GM12878 (cell line): ENCODE results near the gene RSRP1. TPM values are rescaled to one million over a fixed set of nuclear protein-coding genes. Genes with fewer than 3 reads are reported as not detected.

Experiments
- ATAC-seq: fragments of 200-7000 bp; cut with Tn5 transposase; 3 replicates; pipeline ENCODE4 v1.9.1; 2020; ENCODE audit warnings: mild to moderate bottlenecking, moderate library complexity
- BruUV-seq: library from RNA; stranded (reverse); fragments of 400-500 nt; replicated peaks from 2 replicates; lab custom pipeline; 2021; lab: Mats Ljungman, UMichigan
- CTCF ChIA-PET: fragments of 300-600 bp; sonication (Branson Sonifier 250); formaldehyde crosslinking; extraction: SDS; loops from one replicate; lab custom pipeline; 2021; ENCODE audit warnings: inconsistent platforms; lab: Yijun Ruan, JAX
- POLR2A ChIA-PET: fragments of 350-600 bp; formaldehyde crosslinking; extraction: SDS; loops from one replicate; lab custom pipeline; 2021; ENCODE audit warnings: inconsistent platforms; lab: Charles Lee
- RAD21 ChIA-PET: fragments of 300-600 bp; sonication (Branson Sonifier 250); formaldehyde crosslinking; loops from one replicate; lab custom pipeline; 2023; ENCODE audit warnings: antibody characterized with exemption; ENCODE audit not compliant: unreplicated experiment; lab: Charles Lee
- SMC1A ChIA-PET: fragments of 300-600 bp; sonication (Branson Sonifier 250); formaldehyde crosslinking; loops from one replicate; lab custom pipeline; 2023; ENCODE audit not compliant: unreplicated experiment, uncharacterized antibody; lab: Charles Lee
- DNase-seq: peaks from one replicate; pipeline ENCODE4 v3.0.0-alpha.2; 2011; ENCODE audit warnings: low read depth, low spot score
- FAIRE-seq: peaks from 3 replicates; lab custom pipeline; 2011; peaks lifted over from hg19 to GRCh38; lab: Jason Lieb, UNC
- H2AFZ ChIP-seq: 2 replicates; pipeline ENCODE4 v1.6.0; 2011; ENCODE audit warnings: low read depth, low read length, control low read depth; ENCODE audit not compliant: control insufficient read depth
- H3K27ac ChIP-seq: 2 replicates; pipeline ENCODE4 v1.5.1; 2011; ENCODE audit warnings: control low read depth; ENCODE audit not compliant: control insufficient read depth, insufficient read depth
- H3K27me3 ChIP-seq, 2 experiments: replicated peaks in 1 of 2; 2 replicates each; pipeline versions ENCODE4 v1.6.0 to v1.6.1; 2011; ENCODE audit warnings: low read length in 1 of 2; ENCODE audit not compliant: control insufficient read depth in 2 of 2, insufficient read depth in 2 of 2
- H3K36me3 ChIP-seq, 2 experiments: 2 replicates each; pipeline ENCODE4 v1.5.1; 2011; ENCODE audit warnings: low read length in 1 of 2; ENCODE audit not compliant: control insufficient read depth in 2 of 2, insufficient read depth in 2 of 2
- H3K4me1 ChIP-seq: 2 replicates; pipeline ENCODE4 v1.6.1; 2011; ENCODE audit warnings: mild to moderate bottlenecking, low read length, moderate library complexity, mixed read lengths; ENCODE audit not compliant: control insufficient read depth, insufficient read depth
- H3K4me2 ChIP-seq: 2 replicates; pipeline ENCODE4 v1.6.0; 2011; ENCODE audit warnings: control low read depth; ENCODE audit not compliant: control insufficient read depth, insufficient read depth
- H3K4me3 ChIP-seq: fragments of 200-600 bp; sonication (generic); 2 replicates; pipeline ENCODE4 v1.5.1; 2016
- H3K79me2 ChIP-seq: 2 replicates; pipeline ENCODE4 v1.6.0; 2011; ENCODE audit warnings: low read length; ENCODE audit not compliant: control insufficient read depth, insufficient read depth
- H3K9ac ChIP-seq: 2 replicates; pipeline ENCODE4 v1.8.0; 2011; ENCODE audit warnings: low read length, control low read depth, mixed read lengths; ENCODE audit not compliant: control insufficient read depth, insufficient read depth
- H3K9me3 ChIP-seq: replicated peaks from 3 replicates; pipeline ENCODE4 v1.5.1; 2011; ENCODE audit warnings: mild to moderate bottlenecking, low read length; ENCODE audit not compliant: control insufficient read depth, insufficient read depth
- H4K20me1 ChIP-seq: 2 replicates; pipeline ENCODE4 v1.6.0; 2011; ENCODE audit not compliant: control insufficient read depth, insufficient read depth
- ASH2L ChIP-seq: fragments of 300-600, 200-600 bp; sonication (generic); IDR thresholded peaks from 2 replicates; pipeline ENCODE4 v1.6.1; 2017; ENCODE audit warnings: low read depth, mild to moderate bottlenecking, borderline replicate concordance
- CTCF ChIP-seq, 3 experiments: IDR thresholded peaks in 2 of 3; conservative IDR thresholded peaks in 1 of 3; 2 replicates each; pipeline ENCODE4 v1.5.1; 2011; ENCODE audit warnings: low read depth in 3 of 3, low read length in 3 of 3, mild to moderate bottlenecking in 3 of 3, control low read depth in 2 of 3, moderate library complexity in 2 of 3, inconsistent platforms in 1 of 3, mixed read lengths in 1 of 3; ENCODE audit not compliant: control insufficient read depth in 2 of 3, insufficient read depth in 1 of 3; ENCODE audit errors: extremely low read depth in 1 of 3
- POLR2AphosphoS2 ChIP-seq: IDR thresholded peaks from 2 replicates; pipeline ENCODE4 v1.6.1; 2011; ENCODE audit warnings: low read depth, mild to moderate bottlenecking, low read length, improper control_type of control experiment, moderate library complexity
- SIN3A ChIP-seq: IDR thresholded peaks from 2 replicates; pipeline ENCODE4 v1.6.1; 2012; ENCODE audit warnings: low read depth, low read length, improper control_type of control experiment
- TCF3 ChIP-seq: IDR thresholded peaks from 2 replicates; pipeline ENCODE4 v1.6.1; 2012; ENCODE audit warnings: low read depth, mild to moderate bottlenecking, low read length, borderline replicate concordance; ENCODE audit not compliant: insufficient read depth
- YY1 ChIP-seq: IDR thresholded peaks from 2 replicates; pipeline ENCODE4 v1.6.1; 2011; ENCODE audit warnings: low read depth, mild to moderate bottlenecking, low read length
- WGBS: methylation state at CpG from one replicate; pipeline ENCODE4 v1.1.6; 2016; ENCODE audit warnings: low lambda C conversion rate; ENCODE audit not compliant: insufficient replicate concordance, insufficient coverage; ENCODE audit errors: missing lambda C conversion rate; 5-methylcytosine and 5-hydroxymethylcytosine counted together
- in situ Hi-C: fragments of 300-500 bp; cut with MboI; formaldehyde crosslinking; loops from 9 replicates; pipeline ENCODE4 v1.14.3; 2018; ENCODE audit warnings: mixed read lengths
- intact Hi-C: fragments of 100-400 bp; cut with micrococcal nuclease; formaldehyde crosslinking; loops from one replicate; pipeline ENCODE4 v1.14.2; 2022; ENCODE audit not compliant: unreplicated experiment
- polyA plus RNA-seq, 11 experiments: library from polyadenylated mRNA; depleted of rRNA in 4 of 11; unstranded in 6 of 11; stranded (reverse) in 5 of 11; fragments of >200 nt; fragmentation: Nextera tagmentation in 4 of 11; fragmentation: Illumina TruSeq in 1 of 11; extraction: Ambion mirVana in 4 of 11; extraction: Trizol in 1 of 11; gene quantifications; 1 replicate in 1 of 11; 2 replicates in 10 of 11; pipeline versions ENCODE4 v1.2.1 to v1.2.3, GENCODE V29; 2011 to 2016; ENCODE audit warnings: inconsistent platforms in 2 of 11, missing spikeins in 2 of 11, low read depth in 1 of 11
- total RNA-seq, 4 experiments: library from RNA; depleted of rRNA in 3 of 4; stranded (reverse); fragments of >200 nt in 3 of 4; fragmentation: Illumina TruSeq in 1 of 4; extraction: Trizol in 1 of 4; gene quantifications; 2 replicates each; pipeline versions ENCODE4 v1.2.1 to v1.2.3, GENCODE V29; 2013 to 2021

Gene RSRP1
- total and polyA plus RNA-seq, 10 of the 15 experiments (the other 5 are each of a cell fraction or from before 2014, with no cell fraction given): 23.5 to 128 (median 90.0) TPM

- TF ChIP-seq YY1 (no peak), POLR2AphosphoS2 (no peak)
Observed at GRCh38 chr1:25245393-25245792, 1.9 kb downstream of the RSRP1 start (continued).

- TF ChIP-seq TCF3 (no peak), ASH2L (no peak), CTCF (IDR thresholded peaks at IDR 0.05 in 2 of 3, conservative IDR thresholded peaks at IDR 0.05 in 1 of 3; ENCODE audit: control insufficient read depth in 2 of 3, extremely low read depth in 1 of 3, insufficient read depth in 1 of 3, low read depth in 3 of 3, low read length in 3 of 3) (no peak), SIN3A (no peak)
- TF ChIP-seq, all 136 proteins: peak for 0
- DNase-seq (no peak), FAIRE-seq (no peak), ATAC-seq (no peak)
- peak overlapping the region; percentile 40 for H3K4me2 ChIP-seq
- WGBS: under 1% methylated on average over 6 of the region's 6 CpGs
- H3K79me2 ChIP-seq: peaks cover 46% of the 10 kb centered on the region
- H3K4me3 ChIP-seq: peak overlapping the region; percentile 39; the same call in 1 of the 2 replicates
- BruUV-seq: no TSS peak
- no peaks in the 10 kb centered on the region for H3K9me3 ChIP-seq
- intact Hi-C loops: loop anchor here (10.0 kb wide), 1 partner anchor 561 kb away; the partner anchor contains the start of gene SELENON
- peaks cover 18% of the 10 kb centered on the region for H3K4me1 ChIP-seq
- H2AFZ ChIP-seq: no peak overlapping the region
- SMC1A ChIA-PET: interaction anchor here (1.0 to 1.6 kb wide), 3 partner anchors 11 to 14 kb away, joined by 3 to 6 read pairs (median 4); partner anchors contain the start of gene SYF2
- H3K27ac ChIP-seq: no peak overlapping the region
- no peak overlapping the region for H3K9ac ChIP-seq
- CTCF ChIA-PET: interaction anchor here (1.1 to 3.3 kb wide), 2 partner anchors 11 to 145 kb away, joined by 3 to 10 read pairs; partner anchors contain the start of gene SYF2
- POLR2A ChIA-PET: no interaction called here
- RAD21 ChIA-PET: no interaction called here
- in situ Hi-C loops: loop anchor here (25.0 kb wide), 1 partner anchor 1457 kb away; the partner anchor contains the start of genes LYPLA2 and PITHD1
- peaks cover 0 to 29% of the 10 kb centered on the region in 2 experiments; a peak in 3 of 4 replicates for H3K36me3 ChIP-seq
- peaks cover 3% of the 10 kb centered on the region for H4K20me1 ChIP-seq
- H3K27me3 ChIP-seq: no peaks in the 10 kb centered on the region
Observed at GRCh38 chr1:25243907-25244306, 3.3 kb downstream of the RSRP1 start.
